Caco-2 (cell line): ENCODE results near the gene DDX42. TPM values are rescaled to one million over a fixed set of nuclear protein-coding genes. Genes with fewer than 3 reads are reported as not detected.

ENCODE experiments used
- BruUV-seq: library from RNA; stranded (reverse); fragments of 400-500 nt; replicated peaks from 2 replicates; lab custom pipeline; 2021; lab: Mats Ljungman, UMichigan
- CTCF ChIA-PET: fragments of 300-600 bp; sonication (Branson Sonifier 250); formaldehyde crosslinking; loops from one replicate; lab custom pipeline; 2022; ENCODE audit warnings: antibody characterized with exemption; lab: Charles Lee
- POLR2A ChIA-PET: fragments of 300-600 bp; sonication (Branson Sonifier 250); formaldehyde crosslinking; loops from one replicate; lab custom pipeline; 2022; ENCODE audit warnings: antibody characterized with exemption; lab: Charles Lee
- DNase-seq, 2 experiments: peaks; one replicate each; pipeline versions ENCODE4 v3.0.0 to v3.0.0-alpha.2; 2020 to 2022
- H3K27me3 ChIP-seq: replicated peaks from 2 replicates; pipeline ENCODE4 v1.6.0; 2011; ENCODE audit warnings: low read length; ENCODE audit not compliant: control insufficient read depth, insufficient read depth
- H3K36me3 ChIP-seq: 2 replicates; pipeline ENCODE4 v1.5.1; 2011; ENCODE audit warnings: low read length; ENCODE audit not compliant: control insufficient read depth, insufficient read depth
- H3K4me1 ChIP-seq: fragments of 250-450 bp; sonication (Bioruptor Pico); 2 replicates; pipeline ENCODE4 v1.5.1; 2020; ENCODE audit warnings: mild to moderate bottlenecking
- H3K4me3 ChIP-seq: 2 replicates; pipeline ENCODE4 v1.5.1; 2011; ENCODE audit warnings: low read depth, mild to moderate bottlenecking, control low read depth, low read length
- H3K9me3 ChIP-seq: fragments of 250-450 bp; sonication (Bioruptor Pico); 2 replicates; pipeline ENCODE4 v1.5.1; 2020; ENCODE audit warnings: mild to moderate bottlenecking, moderate library complexity
- H3K27ac Mint-ChIP-seq: one replicate; pipeline ENCODE4 v1.8.0; 2022; ENCODE audit warnings: mixed read lengths; ENCODE audit not compliant: unreplicated experiment
- H3K27me3 Mint-ChIP-seq: one replicate; pipeline ENCODE4 v1.8.0; 2022; ENCODE audit warnings: mixed read lengths; ENCODE audit not compliant: insufficient read depth, unreplicated experiment
- H3K36me3 Mint-ChIP-seq: one replicate; pipeline ENCODE4 v1.8.0; 2022; ENCODE audit warnings: mild to moderate bottlenecking, mixed read lengths; ENCODE audit not compliant: insufficient read depth, unreplicated experiment
- H3K4me1 Mint-ChIP-seq: one replicate; pipeline ENCODE4 v1.8.0; 2022; ENCODE audit warnings: low read depth, mixed read lengths; ENCODE audit not compliant: unreplicated experiment
- H3K4me3 Mint-ChIP-seq: one replicate; pipeline ENCODE4 v1.8.0; 2022; ENCODE audit warnings: mild to moderate bottlenecking, moderate library complexity, mixed read lengths; ENCODE audit not compliant: unreplicated experiment
- H3K9me3 Mint-ChIP-seq: one replicate; pipeline ENCODE4 v1.8.0; 2022; ENCODE audit warnings: mixed read lengths; ENCODE audit not compliant: unreplicated experiment
- intact Hi-C: fragments of 100-400 bp; cut with micrococcal nuclease; formaldehyde crosslinking; loops from one replicate; pipeline ENCODE4 v1.10.0; 2022; ENCODE audit not compliant: unreplicated experiment
- total RNA-seq: library from RNA; stranded (reverse); gene quantifications from 2 replicates; pipeline ENCODE4 v1.2.3, GENCODE V29; 2022
- TF ChIP-seq, protein P1 (sequence below), 2 experiments: fragments of 200-600 bp in 1 of 2; IDR thresholded peaks; 1 replicate in 1 of 2; 2 replicates in 1 of 2; pipeline versions ENCODE4 v1.5.1 to v1.8.0; 2011 to 2022; ENCODE audit warnings: antibody characterized with exemption in 1 of 2, control low read depth in 1 of 2, inconsistent platforms in 1 of 2, low read depth in 1 of 2, low read length in 1 of 2, mild to moderate bottlenecking in 1 of 2, moderate library complexity in 1 of 2; ENCODE audit not compliant: insufficient read depth in 1 of 2, severe bottlenecking in 1 of 2, unreplicated experiment in 1 of 2

DDX42 gene
- total RNA-seq, 1 experiment from 2014 or later, result 183 TPM

DNA sequence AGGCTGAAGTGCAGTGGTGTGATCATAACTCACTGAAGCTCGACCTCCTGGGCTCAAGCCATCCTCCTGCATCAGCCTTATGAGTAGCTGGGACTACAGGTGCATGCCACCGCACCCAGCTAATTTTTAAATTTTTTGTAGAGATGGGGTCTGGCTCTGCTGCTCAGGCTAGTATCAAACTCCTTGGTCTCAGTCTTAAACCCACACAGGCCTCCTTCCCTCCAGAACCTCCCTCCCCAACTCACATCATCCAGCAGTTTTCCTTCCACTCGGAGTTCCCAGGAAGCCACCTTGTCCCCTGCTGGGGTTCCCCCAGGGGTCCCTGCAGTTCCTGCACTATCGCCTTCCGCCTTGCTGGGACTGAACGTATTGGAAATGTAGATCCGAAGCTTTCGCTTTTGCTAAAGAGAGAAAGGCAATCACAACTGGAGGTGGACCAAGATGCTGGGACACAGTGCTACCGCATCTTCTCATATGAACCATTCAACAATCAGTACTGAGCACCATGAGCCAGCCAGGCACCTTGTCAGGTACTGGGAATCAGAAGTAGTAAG lies 61.3 kb downstream of the DDX42 start:
- TF ChIP-seq, protein P1, sequence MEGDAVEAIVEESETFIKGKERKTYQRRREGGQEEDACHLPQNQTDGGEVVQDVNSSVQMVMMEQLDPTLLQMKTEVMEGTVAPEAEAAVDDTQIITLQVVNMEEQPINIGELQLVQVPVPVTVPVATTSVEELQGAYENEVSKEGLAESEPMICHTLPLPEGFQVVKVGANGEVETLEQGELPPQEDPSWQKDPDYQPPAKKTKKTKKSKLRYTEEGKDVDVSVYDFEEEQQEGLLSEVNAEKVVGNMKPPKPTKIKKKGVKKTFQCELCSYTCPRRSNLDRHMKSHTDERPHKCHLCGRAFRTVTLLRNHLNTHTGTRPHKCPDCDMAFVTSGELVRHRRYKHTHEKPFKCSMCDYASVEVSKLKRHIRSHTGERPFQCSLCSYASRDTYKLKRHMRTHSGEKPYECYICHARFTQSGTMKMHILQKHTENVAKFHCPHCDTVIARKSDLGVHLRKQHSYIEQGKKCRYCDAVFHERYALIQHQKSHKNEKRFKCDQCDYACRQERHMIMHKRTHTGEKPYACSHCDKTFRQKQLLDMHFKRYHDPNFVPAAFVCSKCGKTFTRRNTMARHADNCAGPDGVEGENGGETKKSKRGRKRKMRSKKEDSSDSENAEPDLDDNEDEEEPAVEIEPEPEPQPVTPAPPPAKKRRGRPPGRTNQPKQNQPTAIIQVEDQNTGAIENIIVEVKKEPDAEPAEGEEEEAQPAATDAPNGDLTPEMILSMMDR (IDR thresholded peaks at IDR 0.05; ENCODE audit: insufficient read depth in 1 of 2, low read depth in 1 of 2, low read length in 1 of 2, severe bottlenecking in 1 of 2, unreplicated experiment in 1 of 2), result no peak
- H3K4me3 ChIP-seq, result no peak overlapping the region
- H3K36me3 Mint-ChIP-seq, result peaks cover 79% of the 10 kb centered on the region
- H3K4me3 Mint-ChIP-seq, result no peak overlapping the region
- no peak overlapping the region for H3K27ac Mint-ChIP-seq
- peaks cover 11% of the 10 kb centered on the region for H3K36me3 ChIP-seq
- no TSS peak for BruUV-seq
- H3K9me3 Mint-ChIP-seq, result no peaks in the 10 kb centered on the region
- CTCF ChIA-PET, result interaction anchor here (1.2 kb wide), 1 partner anchor 13 kb away, joined by 5 read pairs; no protein-coding TSS in a partner anchor
- POLR2A ChIA-PET, result interaction anchor here (0.6 kb wide), 1 partner anchor 11 kb away, joined by 3 read pairs; no protein-coding TSS in a partner anchor
- peaks cover 12% of the 10 kb centered on the region for H3K4me1 Mint-ChIP-seq
- no peaks in the 10 kb centered on the region for H3K9me3 ChIP-seq
- no peaks in the 10 kb centered on the region for H3K27me3 Mint-ChIP-seq
- H3K4me1 ChIP-seq, result no peaks in the 10 kb centered on the region; the same call in 1 of the 2 replicates
- no peak for DNase-seq
- no peaks in the 10 kb centered on the region for H3K27me3 ChIP-seq
- intact Hi-C loops, result no loop called here

DNA sequence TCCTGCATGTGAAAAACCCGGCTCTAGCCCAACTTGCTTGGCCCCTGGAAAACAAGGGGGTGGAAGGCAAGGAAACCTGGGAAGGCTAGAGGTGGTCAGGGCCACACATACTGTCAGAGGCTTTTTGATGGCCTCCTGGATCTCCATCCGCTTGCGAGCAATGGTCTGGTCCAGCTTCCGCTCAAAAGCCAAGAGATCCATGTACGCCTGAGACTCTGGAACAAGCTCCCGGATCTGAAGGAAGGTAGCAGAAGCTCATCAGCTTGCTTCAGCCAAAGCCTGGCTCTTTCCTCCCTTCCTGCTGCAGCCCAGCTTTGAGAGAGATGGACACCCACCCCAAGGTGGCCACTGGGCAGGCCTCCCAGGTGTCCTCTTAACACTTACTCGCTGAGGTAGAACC lies 62.8 kb downstream of the DDX42 start:
- ChIA-PET CTCF (no interaction called here), POLR2A (no interaction called here)
- Histone ChIP-seq H3K9me3 (no peaks in the 10 kb centered on the region), H3K4me3 (no peak overlapping the region), H3K4me1 (peaks cover 9% of the 10 kb centered on the region), H3K36me3 (peaks cover 12% of the 10 kb centered on the region), H3K27me3 (no peaks in the 10 kb centered on the region)
- TF ChIP-seq, protein P1 (IDR thresholded peaks at IDR 0.05; ENCODE audit: insufficient read depth in 1 of 2, low read depth in 1 of 2, low read length in 1 of 2, severe bottlenecking in 1 of 2, unreplicated experiment in 1 of 2), result no peak
- H3K4me3 Mint-ChIP-seq, result no peak overlapping the region
- H3K27me3 Mint-ChIP-seq, result no peaks in the 10 kb centered on the region
- no peaks in the 10 kb centered on the region for H3K9me3 Mint-ChIP-seq
- H3K36me3 Mint-ChIP-seq, result peaks cover 68% of the 10 kb centered on the region
- no TSS peak for BruUV-seq
- H3K27ac Mint-ChIP-seq, result no peak overlapping the region
- peaks cover 20% of the 10 kb centered on the region for H3K4me1 Mint-ChIP-seq
- intact Hi-C loops, result no loop called here
- DNase-seq, result no peak

DNA sequence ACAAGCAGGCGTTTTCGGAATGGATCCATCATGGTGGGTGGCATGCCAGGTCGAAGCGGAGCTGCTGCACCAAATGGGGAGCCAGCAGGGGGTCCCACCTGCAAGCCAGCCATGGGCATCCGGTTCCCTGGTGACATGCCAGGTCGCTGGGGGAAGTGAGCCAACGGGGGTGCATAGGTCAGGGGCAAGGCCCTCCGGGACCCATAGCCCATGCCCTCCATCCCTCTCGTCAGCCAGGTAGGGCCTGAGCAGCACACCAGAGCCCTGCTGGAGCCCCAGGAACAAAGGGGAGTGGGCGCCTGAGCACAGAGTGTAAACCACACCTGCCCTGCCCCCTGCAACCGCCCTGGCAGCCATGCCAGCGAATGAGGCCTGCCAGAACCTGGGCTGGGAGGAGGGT lies 63.5 kb downstream of the DDX42 start:
- Mint-ChIP-seq H3K27ac (no peak overlapping the region), H3K9me3 (no peaks in the 10 kb centered on the region), H3K4me1 (peaks cover 20% of the 10 kb centered on the region), H3K4me3 (no peak overlapping the region), H3K36me3 (peaks cover 65% of the 10 kb centered on the region), H3K27me3 (no peaks in the 10 kb centered on the region)
- Histone ChIP-seq H3K36me3 (peaks cover 12% of the 10 kb centered on the region), H3K27me3 (no peaks in the 10 kb centered on the region), H3K4me1 (peaks cover 9% of the 10 kb centered on the region), H3K9me3 (no peaks in the 10 kb centered on the region), H3K4me3 (no peak overlapping the region)
- no peak for DNase-seq
- ChIA-PET POLR2A (no interaction called here), CTCF (no interaction called here)
- intact Hi-C loops, result no loop called here
- TF ChIP-seq, protein P1 (IDR thresholded peaks at IDR 0.05; ENCODE audit: insufficient read depth in 1 of 2, low read depth in 1 of 2, low read length in 1 of 2, severe bottlenecking in 1 of 2, unreplicated experiment in 1 of 2), result no peak
- BruUV-seq, result no TSS peak
